ENCODE data around the gene SEMA4A.
A peak's percentile ranks its signal among the peaks of the same experiment; 100 is the strongest.
"Not testable (repeated sequence)": the region's sequence is repeated elsewhere in the genome, so short reads cannot be mapped to it uniquely, and the experiment has no call there.

SEMA4A gene

GRCh38 chr1:156153362-156153761 is at the start of gene SEMA4A:
Gene SEMA4A (plus strand): TSS chr1:156153585. CDS start chr1:156154579, 994 bp downstream.
- DNase-seq: no peak

- peak; percentile 94 for DNase-seq
Observed at GRCh38 chr1:156104065-156104810, 49.1 kb upstream of the SEMA4A start.

- peak; percentile 80 for DNase-seq
Observed at GRCh38 chr1:156104861-156105832, 48.2 kb upstream of the SEMA4A start.

- no peak for DNase-seq
Observed at GRCh38 chr1:156106624-156107488, 46.5 kb upstream of the SEMA4A start.

GRCh38 chr1:156108057-156108456 is 45.3 kb upstream of the SEMA4A start:
- no peak for DNase-seq

GRCh38 chr1:156108664-156109241 is 44.6 kb upstream of the SEMA4A start:
- no peak for DNase-seq

- no peak for DNase-seq
Observed at GRCh38 chr1:156110252-156110651, 43.1 kb upstream of the SEMA4A start.

- DNase-seq: no peak
Observed at GRCh38 chr1:156111355-156111962, 41.9 kb upstream of the SEMA4A start.

GRCh38 chr1:156112276-156113137 is 40.9 kb upstream of the SEMA4A start:
- DNase-seq: peak; percentile 84

- peak; percentile 62 for DNase-seq
Observed at GRCh38 chr1:156113282-156113950, 40.0 kb upstream of the SEMA4A start.

- DNase-seq: peak; percentile 95
Observed at GRCh38 chr1:156114101-156114918, 39.1 kb upstream of the SEMA4A start, which contains the start of gene LMNA. Gene LMNA (plus strand): TSS chr1:156114711. CDS start chr1:156114919, 208 bp downstream.

GRCh38 chr1:156114919-156115513 is 38.4 kb upstream of the SEMA4A start:
- DNase-seq: no peak

- peak; percentile 82 for DNase-seq
Observed at GRCh38 chr1:156115514-156116374, 37.6 kb upstream of the SEMA4A start.

- DNase-seq: not testable (repeated sequence)
Observed at GRCh38 chr1:156116731-156117130, 36.7 kb upstream of the SEMA4A start.

- DNase-seq: no peak
Observed at GRCh38 chr1:156117414-156118176, 35.8 kb upstream of the SEMA4A start.

- peak; percentile 75 for DNase-seq
Observed at GRCh38 chr1:156118177-156118868, 35.1 kb upstream of the SEMA4A start.
